ENCODE results near the gene FOXE1.

The FOXE1 gene

DNA sequence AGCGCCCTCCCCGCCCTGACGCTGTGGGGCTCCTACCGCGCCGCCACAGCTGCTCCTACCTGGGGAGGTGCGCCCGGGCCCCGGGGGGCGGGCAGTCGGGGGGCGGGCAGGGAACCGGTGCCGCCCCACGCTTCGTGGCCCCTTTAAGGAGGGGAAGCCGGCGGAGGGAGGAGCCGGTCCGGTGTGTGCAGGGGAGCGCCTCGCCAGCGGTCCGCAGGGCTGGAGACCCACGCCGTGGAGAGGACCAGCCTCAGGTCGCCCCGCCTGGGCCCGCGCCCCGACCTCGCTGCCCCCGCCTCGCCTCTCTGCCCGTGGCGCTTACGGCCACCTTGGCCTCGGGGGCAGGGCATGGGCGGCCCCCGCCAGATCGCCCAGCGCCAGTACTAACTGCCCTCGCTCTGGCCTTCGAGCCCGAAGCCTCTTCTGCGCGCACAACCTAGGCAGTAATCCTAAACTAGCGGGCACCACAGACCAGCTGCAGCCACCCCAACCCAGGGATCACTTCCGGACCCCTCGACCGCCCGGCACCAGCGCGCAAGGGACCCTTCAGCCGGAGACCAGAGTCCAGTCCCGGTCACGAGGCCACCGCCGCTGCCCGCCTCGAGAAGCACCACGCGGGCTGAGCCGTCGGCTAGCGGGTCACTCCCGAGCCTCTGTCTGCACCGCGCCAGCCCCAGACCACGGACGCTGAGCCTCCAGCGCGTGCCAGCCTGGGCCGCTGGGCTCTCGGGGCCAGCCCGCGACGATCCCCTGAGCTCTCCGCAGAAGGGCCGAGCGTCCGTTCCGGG is at the start of gene FOXE1:
Gene FOXE1, plus strand, starts transcription at position 171 of the 788 bp plus-strand sequence. CDS start 689 bp downstream, outside the sequence.
- DNase-seq: peak; percentile 27

DNA sequence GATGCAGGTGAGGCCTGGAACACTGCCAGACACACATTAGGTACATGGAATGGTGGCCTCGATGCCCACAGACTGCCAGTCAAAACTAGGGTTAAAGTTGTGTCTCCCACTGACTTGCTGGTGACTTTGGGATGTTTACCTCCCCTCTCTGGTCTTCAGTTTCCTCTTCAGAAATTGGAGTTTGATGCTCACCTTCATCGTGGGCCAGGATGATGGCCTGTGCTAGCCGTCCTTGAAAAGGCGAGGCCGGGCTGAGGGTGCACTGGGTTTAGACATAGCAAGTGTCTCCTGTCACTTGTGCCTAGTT is 49.0 kb upstream of the FOXE1 start:
- no peak for DNase-seq

DNA sequence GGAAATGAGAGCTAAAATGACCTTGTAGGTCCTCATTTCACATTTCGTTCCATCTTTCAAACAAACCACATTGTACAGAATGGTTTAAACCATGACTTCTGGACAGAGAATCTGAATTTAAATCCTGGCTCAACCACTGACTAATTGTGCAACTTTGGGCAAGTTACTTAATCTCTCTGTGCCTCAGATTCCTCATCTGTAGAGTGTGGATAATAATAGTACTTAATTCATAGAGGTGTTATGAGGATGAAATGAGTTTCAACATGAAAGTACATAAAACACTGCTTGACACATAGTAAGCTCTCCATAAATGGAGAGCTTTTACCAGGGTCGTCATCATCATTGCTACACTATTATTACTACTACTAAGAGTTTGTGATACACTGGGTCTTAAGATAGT is 46.3 kb upstream of the FOXE1 start:
- no peak for DNase-seq

DNA sequence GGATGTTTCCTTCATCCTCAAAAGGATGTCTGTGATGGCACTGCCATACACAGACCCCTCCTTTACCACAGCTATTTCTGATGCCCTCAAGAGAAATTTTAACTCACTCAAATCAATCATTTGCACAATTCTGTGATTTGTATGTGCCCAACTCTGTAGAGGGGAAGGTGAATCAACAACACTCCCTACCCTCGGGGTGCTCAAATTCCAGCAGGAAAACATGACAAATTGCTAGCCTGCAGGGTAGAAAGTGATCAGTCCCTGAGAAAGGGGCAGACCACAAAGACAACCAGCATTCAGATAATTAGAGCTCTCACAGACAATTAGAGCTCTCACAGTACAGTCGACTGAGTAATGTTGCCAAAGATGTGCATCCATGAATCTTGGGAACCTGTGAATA is 45.3 kb upstream of the FOXE1 start:
- peak; percentile 39 for DNase-seq

DNA sequence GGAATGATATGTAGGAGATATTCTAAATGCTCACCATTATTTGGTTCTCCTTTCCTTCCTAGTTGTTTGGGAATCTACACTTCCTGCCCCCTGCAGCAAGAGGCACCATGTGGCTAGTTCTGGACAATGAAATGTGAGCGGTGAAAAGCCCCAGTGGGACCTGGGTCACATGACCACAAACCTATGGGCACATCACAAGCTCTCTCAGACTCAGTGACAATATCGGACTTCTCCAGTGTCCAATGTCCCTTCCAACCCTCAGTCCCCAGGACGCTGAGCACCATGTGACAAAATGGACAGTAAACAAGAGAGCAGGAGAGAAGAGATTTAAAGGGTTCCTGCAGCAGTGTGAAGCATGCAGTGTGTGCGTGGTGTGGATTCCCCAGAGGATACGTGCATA is 44.6 kb upstream of the FOXE1 start:
- DNase-seq: no peak

DNA sequence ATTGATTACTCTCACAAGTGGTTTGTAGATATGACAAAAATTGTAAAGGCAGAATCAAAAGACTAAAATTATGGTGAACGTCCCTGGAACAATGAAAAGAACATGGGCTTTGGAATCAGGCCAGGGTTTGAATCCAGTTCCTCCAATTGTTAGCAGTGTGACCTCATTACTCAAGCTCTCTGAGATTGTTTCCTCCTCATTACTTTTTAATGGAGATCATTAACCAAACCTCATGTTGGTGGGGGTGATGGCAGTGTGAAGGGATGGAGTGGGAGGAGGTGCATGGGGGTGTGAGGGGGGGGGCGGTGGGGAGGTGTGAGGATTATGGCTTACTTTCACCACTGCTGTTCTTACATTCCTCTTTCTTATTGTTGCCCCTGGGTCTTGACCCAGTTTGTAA is 44.1 kb upstream of the FOXE1 start:
- peak; percentile 75 for DNase-seq

DNA sequence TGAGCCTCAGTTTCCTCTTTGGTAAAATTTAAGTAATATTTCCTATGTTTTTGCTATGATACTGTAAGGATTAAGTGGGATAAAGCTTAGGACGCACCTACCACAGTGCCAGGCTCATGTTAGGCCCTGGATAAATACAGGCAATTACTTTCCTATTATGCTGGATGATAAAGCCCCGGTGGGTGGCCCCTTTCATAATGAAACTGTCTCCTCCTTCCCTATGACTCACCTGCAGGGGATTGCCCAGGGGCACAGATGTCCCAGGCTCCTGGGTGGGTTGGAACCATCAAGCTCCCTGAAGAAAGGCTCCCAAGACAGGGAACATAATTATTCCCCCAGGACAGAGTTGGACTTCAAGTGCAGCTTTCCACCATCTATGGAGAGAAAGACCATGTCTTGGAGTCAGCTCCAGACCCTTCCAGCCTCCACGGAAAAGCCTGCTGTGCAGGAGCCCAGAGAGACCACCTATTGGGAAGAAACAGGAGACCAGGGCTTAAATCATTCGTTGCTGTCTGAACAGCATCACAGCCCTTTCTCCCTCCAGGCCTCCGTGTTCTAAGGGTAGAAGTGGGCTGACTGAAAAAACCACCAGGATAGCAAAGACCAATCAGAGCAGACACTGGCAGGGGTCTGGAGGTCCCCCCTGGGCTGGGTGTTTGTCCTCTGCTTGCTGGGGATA is 43.2 kb upstream of the FOXE1 start:
- DNase-seq: peak; percentile 39

DNA sequence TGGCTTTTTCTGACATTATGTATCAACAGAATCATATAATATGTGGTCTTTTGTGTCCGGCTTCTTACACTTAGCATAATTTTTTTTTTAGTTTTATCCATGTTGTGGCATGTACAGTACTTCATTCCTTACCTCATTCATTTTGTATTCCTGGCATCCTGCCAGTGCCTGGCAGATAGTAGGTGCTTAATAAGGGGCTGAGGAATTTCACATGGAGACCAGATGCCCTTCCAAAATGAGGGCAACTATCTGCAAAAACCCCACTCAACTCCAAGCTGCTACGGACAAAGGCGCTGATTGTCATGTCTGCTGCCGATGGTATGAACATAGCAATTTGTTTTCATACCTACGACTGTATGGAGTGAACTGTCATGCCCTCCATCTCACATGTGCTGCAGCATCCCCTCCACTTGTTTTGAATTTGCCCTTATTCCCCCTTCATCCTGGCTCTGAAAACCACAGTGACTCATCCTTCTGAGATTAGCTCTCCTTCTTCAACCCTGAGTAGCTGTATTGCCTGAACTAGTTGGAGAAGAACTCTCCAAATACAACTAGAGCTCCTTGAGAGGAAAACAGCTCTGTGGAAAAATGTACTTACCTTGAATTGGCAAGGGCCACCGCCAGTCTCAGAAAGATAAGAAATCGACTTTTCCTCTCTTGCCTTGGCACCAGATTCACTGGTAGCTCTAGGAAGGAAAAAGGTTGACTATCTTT is 41.3 kb upstream of the FOXE1 start:
- DNase-seq: no peak

DNA sequence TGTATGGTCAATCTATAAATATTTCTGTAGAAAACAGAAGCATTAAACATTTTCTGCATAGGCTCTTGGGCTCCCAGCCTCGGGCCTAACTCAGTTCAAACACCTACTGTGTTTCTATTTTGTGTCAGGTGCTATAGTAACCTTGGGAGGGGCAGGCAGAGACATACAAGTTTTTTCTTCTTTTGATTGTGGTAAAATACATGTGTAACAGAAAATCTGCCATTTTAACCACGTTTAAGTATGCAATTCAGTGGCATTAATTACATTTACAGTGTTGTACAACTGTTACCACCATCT is 40.8 kb upstream of the FOXE1 start:
- DNase-seq: no peak

DNA sequence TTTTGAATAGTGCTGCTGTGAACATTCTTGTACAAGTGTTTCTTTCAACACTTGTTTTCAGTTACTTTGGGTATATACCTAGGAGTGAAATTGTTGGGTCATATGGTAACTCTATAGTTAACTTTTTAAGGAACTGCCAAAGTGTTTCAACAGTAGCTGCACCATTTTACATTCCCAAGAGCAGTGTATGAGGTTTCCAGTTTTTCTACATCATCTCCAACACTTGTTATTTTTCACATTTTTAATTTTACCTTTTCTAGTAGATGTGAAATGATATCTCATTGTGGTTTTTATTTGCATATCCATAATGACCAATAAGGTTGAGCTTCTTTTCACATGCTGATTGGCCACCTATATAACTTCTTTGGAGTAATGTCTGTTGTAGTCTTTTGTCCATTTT is 40.0 kb upstream of the FOXE1 start:
- DNase-seq: no peak

DNA sequence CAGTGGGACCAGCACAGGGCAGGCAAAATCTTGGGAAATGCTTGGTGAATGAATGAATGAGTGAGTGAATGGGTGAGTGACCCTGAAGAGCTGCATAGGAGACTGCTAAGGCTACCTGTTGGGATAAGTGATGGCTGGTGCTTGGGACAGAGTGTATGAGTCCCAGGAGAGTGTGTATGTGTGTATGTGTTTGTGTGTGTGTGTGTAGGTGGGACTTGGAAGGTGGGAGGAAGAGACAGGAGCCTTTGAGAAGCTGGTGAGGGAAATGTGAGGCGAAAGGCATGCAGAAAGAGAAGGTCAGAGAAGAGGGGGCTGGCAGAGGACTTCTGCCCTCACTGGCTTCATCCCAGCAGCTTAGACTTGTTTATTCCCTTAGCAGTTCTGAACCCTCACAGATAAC is 33.3 kb upstream of the FOXE1 start:
- no peak for DNase-seq

DNA sequence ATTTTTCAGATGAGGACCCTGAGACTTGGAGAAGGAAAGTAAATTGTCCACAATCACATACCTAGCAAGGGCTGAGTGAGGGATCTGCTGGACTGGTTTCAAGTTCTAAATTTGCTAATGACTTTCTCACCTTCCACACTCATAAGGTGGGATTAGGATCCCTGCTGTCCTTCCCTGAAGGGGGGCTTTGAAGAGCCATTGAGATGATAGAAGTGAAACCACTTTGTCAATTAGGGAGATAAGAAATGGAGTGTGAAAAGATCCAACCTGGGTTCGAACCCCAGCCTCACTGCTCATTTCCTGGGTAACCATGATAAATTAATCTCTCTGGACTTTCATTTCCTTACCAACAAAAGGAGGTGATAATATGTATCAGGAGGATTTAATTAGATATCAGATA is 32.7 kb upstream of the FOXE1 start:
- no peak for DNase-seq

DNA sequence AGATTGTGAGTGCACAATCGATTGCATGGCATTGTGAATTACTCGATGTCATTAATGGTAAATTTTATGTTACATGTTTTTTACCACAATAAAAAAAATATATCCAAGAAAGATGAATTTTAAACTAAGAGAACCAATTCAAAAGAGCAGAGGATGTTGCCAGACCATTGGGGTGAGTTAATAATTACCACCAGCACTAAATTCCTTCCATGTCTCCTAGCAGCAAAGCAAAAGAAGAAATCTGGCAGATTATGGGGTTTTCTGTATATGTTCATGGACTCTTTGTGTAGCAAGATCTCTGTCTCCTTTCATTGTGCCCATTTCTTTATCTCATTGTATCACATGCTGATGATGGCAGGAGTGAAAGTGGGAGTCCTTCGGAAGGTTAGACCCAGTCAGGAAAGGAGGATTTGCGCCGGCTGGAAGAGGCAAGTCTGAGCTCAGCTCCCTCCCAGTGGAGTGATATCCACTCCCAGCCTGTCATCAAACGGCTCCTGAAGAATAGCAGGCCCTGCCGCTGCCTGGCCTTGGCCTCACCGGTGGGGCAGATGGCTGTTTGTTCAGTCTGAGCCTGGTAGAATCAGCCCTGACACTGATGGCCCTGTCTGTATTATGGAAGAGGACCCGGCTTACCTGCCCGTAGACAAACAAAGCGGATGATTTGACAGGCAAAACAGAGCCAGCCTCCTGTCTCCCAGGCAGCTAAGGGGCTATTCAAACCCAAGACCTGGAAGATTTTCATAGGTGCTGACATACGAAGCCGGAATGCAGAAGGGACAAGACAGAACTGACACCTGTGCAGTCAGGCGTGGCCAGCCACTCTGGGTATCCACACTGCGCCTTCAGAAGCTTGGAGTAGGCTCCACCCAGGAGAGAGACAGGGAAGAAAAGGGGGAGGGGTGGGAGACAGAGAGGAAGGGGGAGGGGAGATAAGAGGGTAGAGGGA is 21.9 kb upstream of the FOXE1 start:
- no peak for DNase-seq

DNA sequence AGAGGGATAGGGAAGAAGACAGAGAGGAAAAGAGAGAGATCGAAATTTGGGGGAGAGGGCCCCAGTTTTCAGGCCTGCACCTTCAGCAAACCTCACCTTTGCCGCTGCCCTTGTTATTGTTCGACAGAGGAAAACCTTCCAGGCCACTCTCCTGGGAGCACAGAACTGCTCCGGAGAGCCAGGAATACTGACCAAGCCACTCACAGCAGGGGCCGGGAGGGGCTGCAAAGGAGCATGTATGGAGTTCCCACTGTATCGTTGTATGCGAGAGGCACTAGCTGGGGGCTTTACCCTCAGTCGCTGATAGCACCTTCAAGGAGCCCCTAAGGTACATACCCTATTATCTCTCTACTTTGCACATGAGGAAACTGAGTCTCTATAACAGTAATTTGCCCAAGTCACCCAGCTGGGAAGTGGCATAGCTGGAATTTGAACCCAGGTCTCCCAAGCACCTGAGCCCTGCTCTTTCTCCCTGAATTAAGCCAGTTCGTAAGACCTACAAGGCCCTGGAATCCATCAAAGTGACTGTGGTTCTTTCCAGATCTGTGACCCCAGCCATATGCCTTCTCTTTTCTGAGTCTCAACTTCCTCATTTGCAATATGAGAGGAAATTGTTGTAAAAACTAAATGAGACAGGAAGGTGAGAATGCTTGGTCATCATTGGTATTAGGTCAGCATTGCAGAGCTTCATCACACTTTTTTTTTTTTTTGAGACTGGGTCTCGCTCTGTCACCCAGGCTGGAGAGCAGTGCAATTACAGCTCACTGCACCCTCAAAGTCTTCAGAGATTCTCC is 21.0 kb upstream of the FOXE1 start:
- no peak for DNase-seq

DNA sequence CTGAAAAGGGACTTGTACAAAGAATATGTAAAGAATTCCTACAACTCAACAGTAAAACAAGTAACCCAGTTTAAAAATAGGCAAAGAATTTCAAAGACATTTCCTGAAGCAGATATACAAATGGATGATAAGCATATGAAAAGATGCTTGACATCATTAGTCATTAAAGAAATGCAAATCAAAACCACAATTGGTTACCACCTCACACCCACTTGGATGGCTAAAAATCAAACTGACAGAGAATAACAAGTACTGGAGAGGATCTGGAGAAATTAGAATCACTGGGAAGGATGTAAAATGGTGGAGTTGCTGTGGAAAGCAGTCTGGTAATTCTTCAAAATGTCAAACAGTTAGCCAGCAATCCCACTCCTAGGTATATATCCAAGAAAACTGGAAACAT is 12.5 kb upstream of the FOXE1 start:
- no peak for DNase-seq

DNA sequence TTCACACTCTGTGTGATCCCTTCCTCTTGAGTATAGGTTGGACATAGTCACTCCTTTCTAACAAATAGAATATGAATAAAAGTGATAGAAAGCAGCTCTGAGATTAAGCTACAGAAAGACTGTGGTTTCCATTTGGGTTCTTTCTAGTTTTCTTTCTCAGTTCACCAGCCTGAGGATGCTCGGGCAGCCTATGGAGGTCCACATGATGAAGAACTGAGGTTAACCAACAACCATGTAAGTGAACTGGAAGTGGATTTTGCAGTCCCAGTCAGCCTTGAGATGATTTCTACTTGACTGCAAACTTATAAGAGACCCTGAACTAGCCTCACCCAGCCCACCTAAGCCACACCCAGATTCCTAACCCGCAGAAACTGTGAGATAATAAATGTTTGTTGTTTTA is 10.1 kb upstream of the FOXE1 start:
- DNase-seq: no peak

DNA sequence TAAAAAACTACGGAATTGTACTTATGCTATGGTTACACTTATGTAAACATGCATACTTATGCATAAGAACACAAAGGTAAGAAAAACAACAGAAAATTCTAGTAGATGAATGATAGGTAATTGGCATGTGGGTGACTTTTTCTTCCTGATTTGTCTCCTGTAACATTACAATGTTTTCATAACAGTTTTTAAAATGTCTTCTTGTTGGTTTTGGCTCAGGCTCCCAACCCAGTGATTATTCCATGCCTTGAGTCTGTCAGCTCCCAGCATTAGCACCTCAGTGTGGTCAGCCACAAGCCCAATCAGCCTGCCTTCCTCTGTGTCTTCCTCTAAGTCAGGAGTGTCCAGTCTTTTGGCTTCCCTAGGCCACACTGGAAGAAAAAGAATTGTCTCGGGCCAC is 7.9 kb upstream of the FOXE1 start:
- no peak for DNase-seq

DNA sequence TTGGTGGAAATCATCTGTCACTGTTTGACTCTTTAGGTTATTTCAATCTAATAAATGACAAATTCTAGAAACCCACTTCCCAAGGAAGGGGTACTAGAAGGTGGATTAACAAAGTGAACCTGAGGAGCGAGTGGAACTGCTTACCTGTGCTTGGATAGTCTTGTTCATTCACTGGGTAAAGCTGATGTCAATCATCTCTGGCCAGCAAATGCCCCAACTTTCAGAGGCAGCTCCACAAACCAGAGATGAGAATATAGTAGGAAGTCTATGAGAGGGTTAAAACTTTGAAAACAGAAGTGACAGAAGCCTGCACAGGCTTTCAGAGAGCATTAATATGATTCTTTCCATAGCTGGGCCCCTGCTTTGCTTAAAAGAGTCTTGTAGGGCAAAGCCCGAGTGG is 7.3 kb upstream of the FOXE1 start:
- no peak for DNase-seq

DNA sequence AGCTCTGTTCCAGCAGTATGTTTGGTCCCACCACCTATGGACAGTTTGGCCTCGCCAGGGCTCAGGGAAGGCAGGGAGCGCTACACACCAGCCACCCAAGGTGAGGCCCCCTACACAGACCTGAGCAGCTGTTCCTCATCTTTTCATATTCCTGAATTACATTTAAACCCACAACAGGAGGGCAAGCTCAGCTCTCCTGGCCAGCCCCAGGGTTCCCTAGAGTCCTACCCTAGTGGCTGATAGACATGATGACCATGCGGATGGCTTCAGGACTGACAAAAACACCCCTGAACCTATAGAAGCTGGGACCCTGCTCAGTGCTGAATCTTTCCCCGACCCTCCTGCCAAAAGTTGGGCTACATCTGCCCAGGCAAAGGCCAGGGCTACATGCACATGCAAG is 6.7 kb upstream of the FOXE1 start:
- DNase-seq: no peak

DNA sequence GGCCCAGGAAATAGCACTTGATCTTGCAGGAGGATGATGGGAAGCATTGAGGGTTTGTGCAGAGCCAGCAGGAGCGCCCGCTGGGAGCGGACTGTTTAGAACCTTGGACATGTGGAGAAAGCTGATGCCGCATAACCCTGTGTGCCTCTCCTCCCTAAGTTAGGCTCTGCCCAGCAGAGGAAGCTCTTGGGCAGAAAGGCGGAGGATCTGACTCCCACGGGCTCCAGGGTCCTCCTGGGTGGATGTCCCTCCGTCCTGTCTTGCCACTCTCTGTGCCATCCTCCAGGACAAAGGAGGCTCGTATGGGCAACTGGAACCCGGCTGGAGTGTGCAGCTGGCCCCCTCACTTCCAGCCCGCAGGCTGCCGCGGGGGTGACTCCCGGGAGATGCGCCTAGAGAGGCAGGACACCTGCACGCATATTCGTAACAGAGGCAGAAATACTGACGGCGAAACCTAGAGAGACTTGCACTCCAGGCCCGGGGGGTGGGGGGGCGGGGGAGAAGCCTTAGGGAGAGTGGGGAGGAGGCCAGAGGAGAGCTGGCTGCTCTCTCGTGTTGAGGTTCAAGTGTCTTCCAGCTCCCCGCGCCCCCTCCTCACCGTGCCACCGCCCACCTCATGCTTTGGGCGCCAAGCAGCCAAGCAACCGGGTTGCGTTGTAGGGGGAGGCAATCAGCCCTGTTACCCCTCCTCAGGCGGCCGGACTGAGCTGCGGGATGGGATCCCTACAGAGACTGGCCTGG is 5.4 kb upstream of the FOXE1 start:
- no peak for DNase-seq

DNA sequence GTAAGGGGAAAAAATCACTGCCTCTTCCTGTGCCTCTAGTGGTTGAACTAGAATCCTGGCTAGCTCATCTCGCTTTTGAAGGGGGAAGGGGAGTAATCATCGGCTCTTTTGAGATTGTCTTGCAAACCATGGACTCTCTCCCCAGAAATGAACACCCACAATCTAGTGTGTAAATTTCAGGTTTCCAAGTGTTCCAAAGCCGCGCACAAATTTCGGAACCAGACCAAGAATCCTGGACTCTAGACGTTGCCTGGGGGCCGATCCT is 4.9 kb upstream of the FOXE1 start:
- no peak for DNase-seq
